Ascending aorta (tissue), 2 donors: ENCODE data around the gene MCTP1. TPM values are rescaled to one million over a fixed set of nuclear protein-coding genes. Genes with fewer than 3 reads are reported as not detected.

ENCODE experiments used
- DNase-seq, 2 donors: peaks; one replicate each; pipeline ENCODE4 v3.0.0-alpha.2; 2019; ENCODE audit warnings: low spot score in 2 of 2
- H3K27ac ChIP-seq, 2 donors: fragments of 200-600 bp; sonication (generic); one replicate each; pipeline ENCODE4 v1.5.1; 2016 to 2017; ENCODE audit warnings: mild to moderate bottlenecking in 1 of 2
- H3K27me3 ChIP-seq: fragments of 200-600 bp; sonication (generic); one replicate; pipeline ENCODE4 v1.5.1; 2017
- H3K36me3 ChIP-seq, 2 donors: fragments of 200-600 bp; sonication (generic); one replicate each; pipeline ENCODE4 v1.5.1; 2016
- H3K4me1 ChIP-seq, 2 donors: fragments of 200-600 bp; sonication (generic); one replicate each; pipeline ENCODE4 v1.5.1; 2016 to 2017; ENCODE audit warnings: mild to moderate bottlenecking in 1 of 2
- H3K4me3 ChIP-seq, 2 donors: fragments of 200-600 bp; sonication (generic); one replicate each; pipeline ENCODE4 v1.5.1; 2016 to 2017; ENCODE audit warnings: mild to moderate bottlenecking in 1 of 2
- H3K9me3 ChIP-seq, 2 donors: fragments of 200-600 bp; sonication (generic); one replicate each; pipeline ENCODE4 v1.5.1; 2016
- CTCF ChIP-seq, 3 experiments: fragments of 200-600 bp in 2 of 3; fragments of 450-650 bp in 1 of 3; sonication (generic) in 2 of 3; IDR thresholded peaks; one replicate each; pipeline ENCODE4 v1.5.1; 2016 to 2019; ENCODE audit warnings: antibody characterized with exemption in 3 of 3, mild to moderate bottlenecking in 1 of 3, moderate library complexity in 1 of 3
- intact Hi-C: fragments of 100-400 bp; cut with DNase I; formaldehyde crosslinking; loops from one replicate; pipeline ENCODE4 v1.15.1; 2023
- total RNA-seq: library from RNA; depleted of rRNA; stranded (reverse); fragments of >200 nt; gene quantifications from one replicate; pipeline ENCODE4 v1.1.0, GENCODE V29; 2016

MCTP1 gene
- total RNA-seq, 1 donor from 2014 or later = 112 TPM

DNA sequence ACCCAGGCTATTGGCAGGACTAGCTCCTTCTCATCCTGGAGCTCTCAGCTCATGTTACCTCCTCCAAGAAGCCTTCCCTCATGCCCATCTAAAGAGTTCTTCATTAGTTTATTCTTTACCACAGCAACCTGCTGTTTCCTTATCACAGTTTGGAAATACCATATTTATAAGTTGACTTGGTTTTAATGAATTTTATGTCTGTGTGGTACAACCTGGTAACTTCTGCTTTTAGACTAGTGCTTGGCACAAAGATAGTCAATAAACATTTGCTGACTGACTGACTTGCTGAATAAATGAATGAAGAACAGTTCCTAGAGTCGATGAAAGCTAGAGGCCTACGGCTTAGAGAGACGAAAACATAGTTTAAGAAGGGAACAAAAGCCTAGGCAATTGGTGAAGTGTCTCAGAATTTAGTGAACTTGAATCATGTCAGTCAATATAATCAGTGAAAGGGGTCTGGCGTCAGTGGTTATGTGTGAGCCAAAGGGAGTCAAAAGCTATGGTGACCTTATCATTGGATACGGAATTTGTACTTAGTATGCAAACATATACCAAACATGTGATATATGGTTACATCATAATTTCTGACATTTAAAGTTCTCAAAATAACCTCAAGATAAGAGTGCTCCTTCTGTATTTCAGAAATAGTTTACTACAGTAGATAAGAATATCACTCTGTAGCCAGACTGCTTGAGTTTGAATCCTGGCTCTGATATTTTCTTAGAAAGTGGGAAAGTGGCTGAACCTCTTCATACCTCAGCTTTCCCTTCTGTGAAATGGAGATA lies 239.5 kb downstream of the MCTP1 start:
- Histone ChIP-seq H3K27me3 (no peaks in the 10 kb centered on the region), H3K36me3 (no peaks in the 10 kb centered on the region), H3K4me3 (no peak overlapping the region), H3K27ac (no peak overlapping the region), H3K4me1 (no peaks in the 10 kb centered on the region), H3K9me3 (no peaks in the 10 kb centered on the region)
- intact Hi-C loops = no loop called here
- no peak for DNase-seq
- TF ChIP-seq CTCF (IDR thresholded peaks at IDR 0.05) = no peak

- DNase-seq = no peak
- H3K4me1 ChIP-seq = no peaks in the 10 kb centered on the region
- no peak overlapping the region for H3K4me3 ChIP-seq
- intact Hi-C loops = no loop called here
- no peak overlapping the region for H3K27ac ChIP-seq
- no peaks in the 10 kb centered on the region for H3K36me3 ChIP-seq
- no peaks in the 10 kb centered on the region for H3K27me3 ChIP-seq
- H3K9me3 ChIP-seq = no peaks in the 10 kb centered on the region
- TF ChIP-seq CTCF (IDR thresholded peaks at IDR 0.05) = no peak
Measured at GRCh38 chr5:95044096-95044495, 240.8 kb downstream of the MCTP1 start.

DNA sequence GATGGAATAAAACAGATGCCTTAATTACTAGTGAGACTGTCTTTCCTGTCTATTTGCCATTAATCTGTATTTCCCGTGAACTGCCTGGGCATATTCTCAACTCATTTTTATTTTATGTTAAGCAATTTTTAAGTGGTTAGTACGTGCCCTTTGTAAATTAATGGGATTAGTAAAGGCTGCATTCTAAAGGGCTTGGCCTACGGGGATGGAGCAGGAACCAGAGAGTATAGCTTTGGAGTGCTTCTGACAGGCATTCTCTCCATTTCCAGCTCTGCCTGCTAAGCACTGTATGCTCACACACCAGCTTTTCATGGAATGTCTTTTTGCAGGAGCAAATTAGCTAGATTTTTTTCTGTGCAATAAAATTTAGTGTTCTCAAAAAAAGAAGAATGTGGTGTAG lies 241.2 kb downstream of the MCTP1 start:
- intact Hi-C loops = no loop called here

GRCh38 chr5:95043234-95043633 lies 241.7 kb downstream of the MCTP1 start:
- Histone ChIP-seq H3K36me3 (no peaks in the 10 kb centered on the region), H3K27me3 (no peaks in the 10 kb centered on the region), H3K9me3 (no peaks in the 10 kb centered on the region), H3K4me1 (no peaks in the 10 kb centered on the region), H3K4me3 (no peak overlapping the region), H3K27ac (no peak overlapping the region)
- no peak for TF ChIP-seq CTCF (IDR thresholded peaks at IDR 0.05)
- DNase-seq = no peak
- intact Hi-C loops = no loop called here

More for the DNA sequence above, 241.2 kb downstream of the MCTP1 start:
- DNase-seq = no peak
- Histone ChIP-seq H3K4me1 (no peaks in the 10 kb centered on the region), H3K36me3 (no peaks in the 10 kb centered on the region), H3K27ac (no peak overlapping the region), H3K27me3 (no peaks in the 10 kb centered on the region), H3K4me3 (no peak overlapping the region), H3K9me3 (no peaks in the 10 kb centered on the region)
- TF ChIP-seq CTCF (IDR thresholded peaks at IDR 0.05) = no peak

GRCh38 chr5:95042037-95042436 lies 242.9 kb downstream of the MCTP1 start:
- TF ChIP-seq CTCF (IDR thresholded peaks at IDR 0.05) = no peak
- DNase-seq = no peak
- Histone ChIP-seq H3K4me1 (no peaks in the 10 kb centered on the region), H3K27ac (no peak overlapping the region), H3K27me3 (no peaks in the 10 kb centered on the region), H3K9me3 (no peaks in the 10 kb centered on the region), H3K4me3 (no peak overlapping the region), H3K36me3 (no peaks in the 10 kb centered on the region)
- intact Hi-C loops = no loop called here
